ENCODE measurements around the gene EEF1AKMT3. TPM values are rescaled to one million over a fixed set of nuclear protein-coding genes. Genes with fewer than 3 reads are reported as not detected.

EEF1AKMT3 gene
- total and polyA plus RNA-seq, 2 of the 4 experiments (the other 2 are of a cell fraction), result 3.2 to 8.1 TPM

- H3K9ac ChIP-seq (ENCODE audit: low read depth, low read length), result no peak overlapping the region
- no peak overlapping the region for H2BK120ac ChIP-seq (ENCODE audit: low read depth, low read length)
- no peak overlapping the region for H2BK20ac ChIP-seq (ENCODE audit: low read depth, low read length)
- WGBS, 2 experiments (ENCODE audit: extremely low coverage in 2 of 2, insufficient read length in 1 of 2), result 16% methylated on average over 4 of the region's 17 CpGs; no CpG with 5 or more reads in 1 of the 2 experiments
- POLR2A ChIA-PET (ENCODE audit: unreplicated experiment), result no interaction called here
- no peak for DNase-seq
- H3K18ac ChIP-seq (ENCODE audit: low read depth, low read length), result no peak overlapping the region
- H3K23ac ChIP-seq (ENCODE audit: low read depth, low read length), result no peak overlapping the region; the same call in 1 of the 2 replicates
- H3K9me3 ChIP-seq (ENCODE audit: control insufficient read depth, insufficient read depth, low read length), result peaks cover 2% of the 10 kb centered on the region; the same call in 1 of the 2 replicates
- H4K5ac ChIP-seq (ENCODE audit: low read depth, low read length), result no peak overlapping the region
- peak overlapping the region; percentile 82 for H2AFZ ChIP-seq (replicated peaks; ENCODE audit: low read length, poor library complexity)
- no peak overlapping the region for H3K56ac ChIP-seq (ENCODE audit: extremely low read depth, insufficient read depth, low read length)
- no peak overlapping the region for H2BK15ac ChIP-seq (ENCODE audit: low read depth, low read length)
- no peak overlapping the region for H2AK5ac ChIP-seq (ENCODE audit: low read depth, low read length)
- H3K4me1 ChIP-seq (ENCODE audit: control insufficient read depth, insufficient read depth, low read length), result peaks cover 8% of the 10 kb centered on the region; the same call in 1 of the 2 replicates
- no peak for TF ChIP-seq SMC3 (IDR thresholded peaks at IDR 0.05; ENCODE audit: low read depth, low read length)
- TF ChIP-seq, protein P1, sequence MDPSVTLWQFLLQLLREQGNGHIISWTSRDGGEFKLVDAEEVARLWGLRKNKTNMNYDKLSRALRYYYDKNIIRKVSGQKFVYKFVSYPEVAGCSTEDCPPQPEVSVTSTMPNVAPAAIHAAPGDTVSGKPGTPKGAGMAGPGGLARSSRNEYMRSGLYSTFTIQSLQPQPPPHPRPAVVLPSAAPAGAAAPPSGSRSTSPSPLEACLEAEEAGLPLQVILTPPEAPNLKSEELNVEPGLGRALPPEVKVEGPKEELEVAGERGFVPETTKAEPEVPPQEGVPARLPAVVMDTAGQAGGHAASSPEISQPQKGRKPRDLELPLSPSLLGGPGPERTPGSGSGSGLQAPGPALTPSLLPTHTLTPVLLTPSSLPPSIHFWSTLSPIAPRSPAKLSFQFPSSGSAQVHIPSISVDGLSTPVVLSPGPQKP (IDR thresholded peaks at IDR 0.05; ENCODE audit: borderline replicate concordance, low read depth, low read length), result no peak
- TF ChIP-seq MAZ (IDR thresholded peaks at IDR 0.05; ENCODE audit: borderline replicate concordance, low read depth, low read length), result no peak
- 0 out of 2 replicates have a peak, but pooled peaks have one; percentile 3 for TF ChIP-seq BHLHE40 (IDR thresholded peaks at IDR 0.05; ENCODE audit: low read depth, low read length)
- H2AK9ac ChIP-seq (replicated peaks; ENCODE audit: low read depth, low read length, poor library complexity), result peak overlapping the region; percentile 52
- intact Hi-C loops (cut with micrococcal nuclease) (no loop called here), in situ Hi-C loops (cut with MboI; ENCODE audit: low sequenced_read_pairs) (no loop called here), dilution Hi-C loops (cut with HindIII; ENCODE audit: low sequenced_read_pairs, unreplicated experiment) (no loop called here)
- no peak overlapping the region; the same call in 1 of the 2 replicates for H3K4ac ChIP-seq (ENCODE audit: low read depth, low read length)
- peaks cover 43% of the 10 kb centered on the region for H3K27me3 ChIP-seq (ENCODE audit: control insufficient read depth, insufficient read depth, low read length)
- H2BK5ac ChIP-seq (ENCODE audit: low read depth, low read length, poor library complexity, severe bottlenecking), result no peak overlapping the region
- no peak for ATAC-seq (ENCODE audit: low read depth)
- H3K9me1 ChIP-seq (ENCODE audit: insufficient read depth, low read length), result 0 out of 2 replicates have a peak, but pooled peaks cover 3% of the 10 kb centered on the region
- no peaks in the 10 kb centered on the region for H4K20me1 ChIP-seq (ENCODE audit: insufficient read depth, low read length)
- peak overlapping the region; percentile 35 for H3K4me3 ChIP-seq (ENCODE audit: insufficient read depth, low read depth, low read length)
- no peak overlapping the region for H3K27ac ChIP-seq (ENCODE audit: insufficient read depth, low read length)
- CTCF ChIA-PET, result no interaction called here
- H3K14ac ChIP-seq (replicated peaks; ENCODE audit: low read depth, low read length), result 0 out of 2 replicates have a peak overlapping the region, but pooled peaks have one; percentile 29
- H4K91ac ChIP-seq (ENCODE audit: insufficient read depth, low read depth, low read length), result no peak overlapping the region
- no peak overlapping the region for H4K8ac ChIP-seq (ENCODE audit: low read depth in 2 of 2, low read length in 2 of 2)
- H3K79me1 ChIP-seq (ENCODE audit: low read depth in 1 of 2, low read length in 2 of 2), result no peaks in the 10 kb centered on the region
- peak overlapping the region; percentile 68 for H3K4me2 ChIP-seq (ENCODE audit: low read depth, low read length)
- BruUV-seq (replicated peaks), result no TSS peak
- H3K36me3 ChIP-seq (ENCODE audit: control insufficient read depth, insufficient read depth, low read length), result peaks cover 1% of the 10 kb centered on the region; the same call in 1 of the 2 replicates
Observed at GRCh38 chr12:57764662-57765002, 7.8 kb upstream of the EEF1AKMT3 start.
